Measurements from ENCODE around the gene ZFAND5.

Gene ZFAND5

GRCh38 chr9:72364679-72365524, at the start of gene ZFAND5:
Gene ZFAND5 (minus strand): TSS chr9:72365208. CDS start chr9:72360778, 4,430 bp downstream.
- DNase-seq = peak; percentile 96 to 99

- DNase-seq = no peak
Measured at GRCh38 chr9:72412483-72413040, 47.6 kb upstream of the ZFAND5 start.

GRCh38 chr9:72410214-72410613, 45.2 kb upstream of the ZFAND5 start:
- DNase-seq = no peak

- DNase-seq = no peak
Measured at GRCh38 chr9:72407114-72407513, 42.1 kb upstream of the ZFAND5 start.

GRCh38 chr9:72402744-72403143, 37.7 kb upstream of the ZFAND5 start:
- DNase-seq = no peak

GRCh38 chr9:72401396-72401795, 36.4 kb upstream of the ZFAND5 start:
- DNase-seq = peak in 1 of 2 donors; percentile 23

GRCh38 chr9:72400866-72401265, 35.9 kb upstream of the ZFAND5 start:
- no peak for DNase-seq

- no peak for DNase-seq
Measured at GRCh38 chr9:72399391-72399790, 34.4 kb upstream of the ZFAND5 start.

GRCh38 chr9:72396247-72397091, 31.5 kb upstream of the ZFAND5 start:
- no peak for DNase-seq

GRCh38 chr9:72394066-72394465, 29.1 kb upstream of the ZFAND5 start:
- DNase-seq = no peak

GRCh38 chr9:72390907-72391306, 25.9 kb upstream of the ZFAND5 start:
- no peak for DNase-seq

GRCh38 chr9:72386186-72386585, 21.2 kb upstream of the ZFAND5 start:
- DNase-seq = no peak

- no peak for DNase-seq
Measured at GRCh38 chr9:72384710-72385485, 19.9 kb upstream of the ZFAND5 start.

GRCh38 chr9:72383978-72384709, 19.1 kb upstream of the ZFAND5 start:
- no peak for DNase-seq

GRCh38 chr9:72382405-72382804, 17.4 kb upstream of the ZFAND5 start:
- no peak for DNase-seq

- no peak for DNase-seq
Measured at GRCh38 chr9:72377041-72377440, 12.0 kb upstream of the ZFAND5 start.

- DNase-seq = no peak
Measured at GRCh38 chr9:72371151-72371550, 6.1 kb upstream of the ZFAND5 start.

- peak; percentile 87 to 91 for DNase-seq
Measured at GRCh38 chr9:72365525-72366256, 683 bp upstream of the ZFAND5 start.

GRCh38 chr9:72363908-72364678, 915 bp downstream of the ZFAND5 start:
- peak in 1 of 2 donors; percentile 64 for DNase-seq

- no peak for DNase-seq
Measured at GRCh38 chr9:72363236-72363635, 1.8 kb downstream of the ZFAND5 start.

Data from hippocampal formation (tissue), 2 donors.